Measurements from ENCODE around the gene FARS2. TPM values are rescaled to one million over a fixed set of nuclear protein-coding genes. Genes with fewer than 3 reads are reported as not detected.

The FARS2 gene
- total RNA-seq, 1 donor from 2014 or later = 8.2 TPM

DNA sequence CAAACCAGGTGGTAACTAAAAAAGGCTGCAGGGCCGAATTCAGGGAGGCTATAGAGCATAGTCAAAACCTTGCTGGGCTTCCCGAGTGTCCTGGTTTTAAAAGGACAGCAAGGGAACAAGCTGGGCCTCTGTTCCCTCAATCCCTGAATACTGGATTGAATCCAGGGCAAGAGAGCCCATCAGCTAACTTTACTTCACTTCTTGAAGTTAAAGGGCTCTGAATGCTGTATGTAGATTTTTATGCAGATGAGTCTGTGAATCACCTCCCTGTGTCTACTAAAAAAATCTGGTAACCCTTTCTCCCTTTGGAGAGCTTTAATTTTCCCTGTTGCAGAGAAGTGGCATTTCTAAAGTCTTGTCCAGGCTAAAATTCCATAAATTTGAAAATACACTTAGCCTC, 30.0 kb upstream of the FARS2 start:
- DNase-seq (ENCODE audit: low read depth) = no peak
- TF ChIP-seq CTCF (IDR thresholded peaks at IDR 0.05; ENCODE audit: insufficient read depth, low read length, poor library complexity, severe bottlenecking) = no peak
- Histone ChIP-seq H3K4me3 (ENCODE audit: low read depth, low read length) (no peak overlapping the region), H3K27me3 (ENCODE audit: control insufficient read depth, insufficient read depth, low read length) (no peaks in the 10 kb centered on the region), H3K36me3 (ENCODE audit: control insufficient read depth, insufficient read depth, low read length) (no peaks in the 10 kb centered on the region)

- Histone ChIP-seq H3K4me3 (ENCODE audit: low read depth, low read length) (no peak overlapping the region), H3K27me3 (ENCODE audit: control insufficient read depth, insufficient read depth, low read length) (no peaks in the 10 kb centered on the region), H3K36me3 (ENCODE audit: control insufficient read depth, insufficient read depth, low read length) (no peaks in the 10 kb centered on the region)
- DNase-seq (ENCODE audit: low read depth) = no peak
- no peak for TF ChIP-seq CTCF (IDR thresholded peaks at IDR 0.05; ENCODE audit: insufficient read depth, low read length, poor library complexity, severe bottlenecking)
Observed at GRCh38 chr6:5234874-5235273, 26.4 kb upstream of the FARS2 start.

- Histone ChIP-seq H3K27me3 (ENCODE audit: control insufficient read depth, insufficient read depth, low read length) (no peaks in the 10 kb centered on the region), H3K4me3 (ENCODE audit: low read depth, low read length) (no peak overlapping the region), H3K36me3 (ENCODE audit: control insufficient read depth, insufficient read depth, low read length) (no peaks in the 10 kb centered on the region)
- DNase-seq (ENCODE audit: low read depth) = no peak
- TF ChIP-seq CTCF (IDR thresholded peaks at IDR 0.05; ENCODE audit: insufficient read depth, low read length, poor library complexity, severe bottlenecking) = no peak
Observed at GRCh38 chr6:5235830-5236229, 25.5 kb upstream of the FARS2 start.

DNA sequence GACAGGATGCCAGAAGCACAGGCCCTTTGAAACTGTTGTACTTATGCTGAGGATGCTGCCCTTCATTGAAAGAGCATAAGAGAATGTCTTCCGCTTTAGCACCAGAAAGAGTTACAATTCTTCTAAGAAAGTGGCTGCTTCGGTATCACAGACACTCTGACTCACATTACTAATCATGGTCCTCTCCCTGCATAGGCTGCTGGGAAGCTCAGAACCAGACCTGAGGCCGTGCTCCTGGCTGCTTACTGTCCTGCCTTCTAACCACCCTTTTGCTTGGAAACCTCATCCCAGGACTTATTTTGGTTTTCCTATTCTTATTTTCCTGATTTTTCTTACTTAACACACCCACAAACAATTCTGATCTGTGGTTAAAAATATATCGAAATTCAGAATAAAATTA, 23.5 kb upstream of the FARS2 start:
- DNase-seq (ENCODE audit: low read depth) = no peak
- no peak for TF ChIP-seq CTCF (IDR thresholded peaks at IDR 0.05; ENCODE audit: insufficient read depth, low read length, poor library complexity, severe bottlenecking)
- H3K36me3 ChIP-seq (ENCODE audit: control insufficient read depth, insufficient read depth, low read length) = no peaks in the 10 kb centered on the region
- no peaks in the 10 kb centered on the region for H3K27me3 ChIP-seq (ENCODE audit: control insufficient read depth, insufficient read depth, low read length)
- no peak overlapping the region for H3K4me3 ChIP-seq (ENCODE audit: low read depth, low read length)

DNA sequence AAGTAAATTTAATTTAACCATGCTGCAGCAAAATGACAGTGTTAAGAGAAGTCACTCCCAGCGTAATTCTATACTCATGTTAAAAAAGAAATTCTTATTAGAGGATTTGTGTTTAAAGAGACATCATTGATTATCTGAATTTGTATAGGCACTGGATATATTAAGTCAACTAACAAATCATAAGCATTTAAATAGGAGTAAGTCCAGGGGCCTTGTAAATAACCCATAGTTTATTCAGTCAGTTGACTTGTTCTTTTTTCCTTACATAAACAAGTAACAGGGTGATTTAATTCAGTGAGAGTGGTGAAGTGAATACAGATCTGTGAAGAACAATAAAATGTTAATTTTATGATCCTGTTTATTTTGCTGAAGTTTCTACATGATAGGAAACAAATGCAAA, 23.0 kb upstream of the FARS2 start:
- no peaks in the 10 kb centered on the region for H3K36me3 ChIP-seq (ENCODE audit: control insufficient read depth, insufficient read depth, low read length)
- no peak for DNase-seq (ENCODE audit: low read depth)
- H3K4me3 ChIP-seq (ENCODE audit: low read depth, low read length) = no peak overlapping the region
- no peak for TF ChIP-seq CTCF (IDR thresholded peaks at IDR 0.05; ENCODE audit: insufficient read depth, low read length, poor library complexity, severe bottlenecking)
- H3K27me3 ChIP-seq (ENCODE audit: control insufficient read depth, insufficient read depth, low read length) = no peaks in the 10 kb centered on the region

- H3K4me3 ChIP-seq (ENCODE audit: low read depth, low read length) = no peak overlapping the region
- no peak for TF ChIP-seq CTCF (IDR thresholded peaks at IDR 0.05; ENCODE audit: insufficient read depth, low read length, poor library complexity, severe bottlenecking)
Observed at GRCh38 chr6:5241252-5241651, 20.1 kb upstream of the FARS2 start.

More at GRCh38 chr6:5241252-5241651, 20.1 kb upstream of the FARS2 start:
- Histone ChIP-seq H3K27me3 (ENCODE audit: control insufficient read depth, insufficient read depth, low read length) (no peaks in the 10 kb centered on the region), H3K36me3 (ENCODE audit: control insufficient read depth, insufficient read depth, low read length) (no peaks in the 10 kb centered on the region)
- DNase-seq (ENCODE audit: low read depth) = no peak

Measured in kidney epithelial cell (primary cell).